HG03139 (cell line): ENCODE data around the gene CFAP299.

Source experiments
- ATAC-seq: cut with Tn5 transposase; IDR thresholded peaks from one replicate; pipeline ENCODE4 v1.9.1; 2021; ENCODE audit not compliant: unreplicated experiment

CFAP299 gene

GRCh38 chr4:80495865-80496264 is 160.3 kb downstream of the CFAP299 start:
- no peak for ATAC-seq

DNA sequence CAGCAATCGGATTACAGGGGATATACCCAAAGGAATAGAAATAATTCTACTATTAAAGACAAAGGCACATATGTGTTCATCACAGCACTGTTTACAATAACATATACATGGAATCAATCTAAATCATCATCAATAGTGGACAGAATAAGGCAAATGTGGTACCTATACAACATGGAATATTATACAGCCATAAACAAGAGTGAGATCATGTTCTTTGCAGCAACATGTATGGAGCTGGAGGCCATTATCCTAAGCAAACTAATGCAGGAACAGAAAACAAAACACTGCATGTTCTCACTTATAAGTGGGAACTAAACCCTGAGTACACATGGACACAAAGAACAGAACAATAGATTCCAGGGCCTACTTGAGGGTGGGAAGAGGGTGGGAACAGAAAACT is 163.2 kb downstream of the CFAP299 start:
- no peak for ATAC-seq

GRCh38 chr4:80500613-80501012 is 165.1 kb downstream of the CFAP299 start:
- ATAC-seq = no peak

GRCh38 chr4:80507077-80507476 is 171.5 kb downstream of the CFAP299 start:
- no peak for ATAC-seq

- ATAC-seq = peak; percentile 61
Observed at GRCh38 chr4:80507507-80507906, 172.0 kb downstream of the CFAP299 start.

DNA sequence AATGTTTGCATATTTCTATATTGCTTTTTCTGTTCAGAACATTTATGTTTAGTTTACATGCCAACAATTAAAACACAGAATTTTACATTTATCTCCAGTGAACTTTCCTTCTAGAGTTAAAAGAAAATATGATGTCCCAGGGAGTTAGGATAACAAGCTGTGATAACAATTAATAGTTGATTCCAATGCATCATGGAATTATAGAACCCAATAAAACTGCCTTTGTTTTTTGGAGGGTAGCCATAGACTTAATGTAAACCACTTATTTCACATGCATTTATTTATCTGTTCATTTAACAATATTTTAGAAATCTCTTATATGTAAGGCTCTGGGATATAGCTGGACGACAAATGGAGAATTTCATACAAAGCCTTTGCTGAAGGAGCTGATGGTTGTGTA is 180.0 kb downstream of the CFAP299 start:
- ATAC-seq = no peak

DNA sequence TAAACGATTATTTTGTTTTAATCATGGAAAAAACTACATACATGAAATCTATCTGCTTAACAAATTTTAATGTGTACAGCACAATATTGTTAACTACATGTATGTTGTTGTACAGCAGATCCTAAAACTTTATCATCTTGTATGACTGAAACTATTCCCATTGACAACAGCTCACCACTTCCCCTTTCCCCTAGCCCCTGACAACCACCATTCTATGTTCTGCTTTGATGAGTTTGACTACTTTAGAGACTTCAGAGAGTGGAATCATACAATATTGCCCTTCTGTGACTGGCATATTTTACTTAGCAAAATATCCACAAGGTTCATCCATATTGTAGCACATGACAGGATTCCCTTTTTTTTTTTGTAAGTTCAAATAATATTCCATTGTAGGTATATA is 185.9 kb downstream of the CFAP299 start:
- ATAC-seq = peak; percentile 67

DNA sequence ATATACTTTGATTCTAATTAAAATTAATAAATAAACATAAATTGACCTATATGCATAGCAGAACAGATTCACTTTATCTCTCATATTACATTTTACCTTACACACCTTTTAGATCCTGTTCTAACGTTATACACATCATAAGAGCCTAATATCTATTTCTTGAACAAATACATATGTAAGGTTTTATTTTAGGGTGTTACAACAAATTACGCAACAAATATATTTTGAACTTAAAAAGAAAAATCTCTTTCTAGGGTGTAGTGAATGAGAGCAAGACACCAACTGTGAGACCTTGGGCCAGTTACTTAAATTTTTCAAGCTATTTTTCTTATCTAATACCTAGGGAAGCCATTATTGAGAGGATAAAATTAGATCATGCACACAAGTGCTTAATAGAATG is 191.2 kb downstream of the CFAP299 start:
- ATAC-seq = no peak

DNA sequence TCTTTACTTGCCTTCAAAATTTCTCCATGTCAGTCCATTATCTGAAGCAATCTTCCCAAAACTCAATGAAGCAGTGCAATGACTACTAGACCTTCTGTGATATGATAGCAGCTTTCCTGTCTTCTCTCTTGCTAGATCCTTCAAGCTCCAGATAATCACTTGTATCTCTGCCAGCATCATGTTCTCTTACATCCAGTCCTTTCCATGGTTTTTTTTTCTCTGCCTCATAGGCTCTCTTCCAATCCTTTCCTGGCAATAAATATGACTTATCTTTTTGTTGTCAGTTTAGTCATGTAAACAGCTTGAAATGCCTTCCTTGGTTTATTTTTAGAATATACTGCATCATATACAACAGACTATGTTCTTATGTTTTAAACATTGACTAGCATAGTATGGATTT is 193.5 kb downstream of the CFAP299 start:
- ATAC-seq = no peak

GRCh38 chr4:80532674-80533333 is 197.3 kb downstream of the CFAP299 start:
- ATAC-seq = no peak

GRCh38 chr4:80535551-80535950 is 200.0 kb downstream of the CFAP299 start:
- no peak for ATAC-seq

DNA sequence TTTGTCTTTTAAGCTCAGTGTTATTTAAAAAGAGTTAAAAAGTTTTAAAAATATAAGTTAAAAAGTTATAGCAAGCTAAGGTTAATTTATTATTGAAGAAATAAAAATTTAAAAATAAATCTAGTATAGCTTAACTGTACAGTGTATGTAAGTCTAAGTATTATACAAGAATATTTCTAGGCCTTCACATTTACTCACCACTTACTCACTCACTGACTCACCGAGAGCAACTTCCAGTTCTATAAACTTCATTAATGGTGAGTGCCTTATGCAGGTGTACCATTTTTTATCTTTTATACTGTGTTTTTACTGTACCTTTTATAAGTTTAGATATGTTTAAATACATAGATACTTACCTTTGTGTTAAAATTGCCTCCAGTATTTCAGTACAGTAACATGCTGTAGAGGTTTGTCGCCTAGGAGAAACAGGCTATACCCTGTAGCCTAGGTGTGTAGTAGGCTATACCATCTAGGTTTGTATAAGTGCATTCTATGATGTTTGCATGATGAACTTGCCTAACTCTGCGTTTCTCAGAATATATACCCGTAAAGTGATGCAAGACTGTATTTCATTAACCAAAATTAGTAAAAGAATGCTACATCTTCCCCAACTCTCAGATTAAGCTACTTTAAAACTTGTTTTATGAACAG is 202.9 kb downstream of the CFAP299 start:
- no peak for ATAC-seq

DNA sequence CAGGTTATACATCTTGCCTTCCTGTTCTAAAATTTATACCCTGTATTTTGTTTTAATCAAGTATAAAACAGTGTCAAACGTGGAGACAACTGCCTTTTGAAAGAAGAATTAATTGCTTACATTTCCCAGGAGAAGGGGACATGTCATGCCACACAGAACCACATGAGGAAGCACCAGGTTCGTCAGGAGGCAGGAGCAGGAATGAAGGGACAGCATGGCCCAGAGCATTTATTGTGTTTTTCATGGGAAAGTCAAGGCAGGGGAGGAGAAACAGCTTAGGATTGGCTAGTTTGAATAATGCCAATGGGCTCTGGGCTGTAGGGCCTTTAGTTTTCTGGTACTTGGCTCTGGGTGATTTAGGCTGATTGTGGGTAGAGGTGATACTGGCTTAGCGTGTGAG is 203.7 kb downstream of the CFAP299 start:
- no peak for ATAC-seq

GRCh38 chr4:80540349-80540748 is 204.8 kb downstream of the CFAP299 start:
- ATAC-seq = no peak

DNA sequence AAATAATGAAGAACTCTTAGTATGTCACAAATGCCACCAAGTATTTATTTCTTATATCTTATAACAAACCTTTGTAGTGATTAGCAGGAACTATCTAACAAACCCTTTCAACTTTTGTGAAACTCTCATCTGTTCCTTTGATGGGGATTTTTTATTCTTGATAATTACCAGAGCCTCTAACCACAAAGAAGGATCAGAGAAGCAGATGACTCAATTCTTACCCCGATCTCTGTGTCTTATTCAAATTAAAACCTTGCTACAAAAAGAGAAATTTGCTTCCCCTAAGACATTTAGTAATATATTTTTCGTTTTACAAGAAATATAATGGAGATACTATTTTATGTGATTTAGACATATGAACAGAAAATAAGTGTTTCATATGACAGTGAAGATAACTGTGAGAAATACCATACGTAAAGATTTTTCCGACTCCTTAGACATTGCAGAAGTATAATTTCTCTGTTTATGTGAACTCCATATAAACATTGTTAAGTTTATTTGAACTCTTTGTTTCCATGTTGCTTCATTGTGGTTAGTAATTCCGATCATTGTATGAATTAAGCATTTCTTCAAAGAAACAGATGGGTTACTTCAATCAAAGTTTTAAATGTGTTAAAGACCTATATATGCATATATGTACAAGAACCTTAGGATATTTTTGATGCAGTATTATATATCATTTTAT is 205.4 kb downstream of the CFAP299 start:
- peak; percentile 71 for ATAC-seq

DNA sequence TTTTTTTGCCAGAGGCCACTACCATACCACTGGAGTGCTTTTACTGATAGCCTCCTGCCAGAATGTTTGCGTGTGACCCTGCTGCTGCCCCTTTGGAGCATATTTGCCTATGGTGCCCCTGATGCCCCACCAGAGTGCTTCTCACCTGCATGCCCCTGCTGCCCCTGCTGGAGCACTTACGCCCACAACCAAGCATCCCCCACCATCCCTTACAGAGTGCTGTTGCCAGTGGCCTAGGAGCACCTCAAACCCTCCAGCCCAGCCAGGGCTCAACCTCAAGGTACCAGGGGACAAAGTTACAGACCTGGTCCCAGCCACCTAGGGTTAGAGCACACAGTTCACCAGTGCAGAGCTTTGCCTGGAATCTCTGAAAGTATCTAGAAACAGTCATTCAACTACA is 207.2 kb downstream of the CFAP299 start:
- ATAC-seq = no peak

DNA sequence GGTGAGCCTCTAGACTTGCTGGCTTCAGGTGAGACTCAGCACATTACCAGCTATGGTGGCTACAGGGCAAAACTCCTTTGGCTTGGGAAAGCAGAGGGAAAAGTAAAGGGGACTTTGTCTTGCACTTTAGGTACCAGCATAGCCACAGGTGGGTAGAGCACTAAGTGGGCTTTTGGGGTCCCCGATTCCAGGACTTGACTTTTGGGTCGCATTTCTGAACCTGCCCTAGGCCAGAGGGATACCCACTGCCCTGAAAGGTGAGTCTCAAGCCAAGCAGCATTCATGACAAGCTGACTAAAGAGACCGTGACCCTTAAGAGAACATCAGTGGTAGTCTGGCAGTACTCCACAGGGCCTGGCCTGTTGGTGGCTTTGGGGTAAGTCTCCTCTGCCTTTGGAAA is 224.8 kb downstream of the CFAP299 start:
- no peak for ATAC-seq

DNA sequence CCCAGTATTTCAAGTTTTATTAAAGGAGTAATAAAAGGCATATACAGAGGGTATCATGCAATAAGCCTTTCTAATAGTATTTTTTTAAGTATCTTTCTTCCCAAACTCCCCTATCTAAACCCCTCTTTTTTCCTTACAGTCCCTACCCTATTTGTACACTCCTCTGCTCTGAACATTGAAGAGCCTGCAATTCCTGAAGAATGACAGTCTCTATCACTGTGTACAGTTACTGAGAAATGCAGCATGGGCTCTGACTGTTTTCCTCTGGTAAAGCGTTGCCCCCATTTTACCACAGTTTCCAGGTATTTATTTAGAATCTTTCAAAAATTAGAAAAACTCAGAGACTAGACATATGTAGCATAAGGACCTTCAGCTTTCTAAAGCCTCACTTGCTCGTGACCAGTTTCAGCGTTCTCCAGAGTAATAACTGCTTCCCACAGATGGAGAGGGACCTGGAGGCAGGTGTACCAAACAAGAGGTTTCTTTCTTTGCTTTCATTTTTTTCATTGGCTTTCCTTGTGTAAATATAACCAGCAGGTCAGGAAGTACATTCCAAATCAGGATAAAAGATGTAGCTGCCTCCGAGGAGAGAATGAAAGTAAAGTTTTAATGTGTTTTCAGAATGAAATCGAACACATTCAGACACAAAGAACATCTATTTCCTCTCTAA is 230.8 kb downstream of the CFAP299 start:
- no peak for ATAC-seq

- no peak for ATAC-seq
Observed at GRCh38 chr4:80568891-80569290, 233.4 kb downstream of the CFAP299 start.

DNA sequence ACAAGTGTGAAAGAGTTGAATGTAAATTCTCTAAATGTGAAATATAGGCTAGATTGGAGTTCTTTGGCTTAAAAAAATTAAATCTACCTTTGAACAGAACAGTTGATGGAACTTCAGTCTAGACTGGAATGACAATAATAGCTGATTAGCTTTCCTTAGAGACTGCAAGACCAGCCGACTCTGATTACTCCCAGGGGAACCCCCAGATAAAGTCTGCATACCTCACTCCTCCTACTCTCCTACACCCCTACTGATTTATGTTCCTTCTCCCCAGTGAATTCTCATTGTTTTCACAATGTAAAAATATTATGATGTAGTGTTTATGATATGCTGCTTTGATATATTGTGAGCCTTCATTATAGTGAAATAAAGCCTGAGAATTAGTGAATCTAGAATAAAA is 241.3 kb downstream of the CFAP299 start:
- no peak for ATAC-seq

GRCh38 chr4:80578001-80578400 is 242.5 kb downstream of the CFAP299 start:
- ATAC-seq = no peak

- no peak for ATAC-seq
Observed at GRCh38 chr4:80585542-80585941, 250.0 kb downstream of the CFAP299 start.
